Esophagus muscularis mucosa (tissue), 4 donors: ENCODE data around the gene ATXN10. TPM values are rescaled to one million over a fixed set of nuclear protein-coding genes. Genes with fewer than 3 reads are reported as not detected.

Experiments
- DNase-seq: peaks from one replicate; pipeline ENCODE4 v3.0.0-alpha.2; 2017; ENCODE audit errors: extremely low spot score
- H3K27ac ChIP-seq, 4 donors: fragments of 200-600 bp; sonication (generic); replicated peaks in 1 of 4; 1 replicate in 3 of 4; 2 replicates in 1 of 4; pipeline ENCODE4 v1.5.1; 2016 to 2019; ENCODE audit warnings: mild to moderate bottlenecking in 1 of 4
- H3K27me3 ChIP-seq, 4 donors: fragments of 200-600 bp; sonication (generic); one replicate each; pipeline versions ENCODE4 v1.5.1 to v1.6.0; 2016 to 2019
- H3K36me3 ChIP-seq, 4 donors: fragments of 200-600 bp; sonication (generic); one replicate each; pipeline ENCODE4 v1.5.1; 2016 to 2019
- H3K4me1 ChIP-seq, 4 donors: fragments of 200-600 bp; sonication (generic); one replicate each; pipeline ENCODE4 v1.5.1; 2016 to 2019
- H3K4me3 ChIP-seq, 4 donors: fragments of 200-600 bp; sonication (generic); 1 replicate in 2 of 4; 2 replicates in 2 of 4; pipeline ENCODE4 v1.5.1; 2016 to 2019; ENCODE audit warnings: mild to moderate bottlenecking in 4 of 4, moderate library complexity in 1 of 4
- H3K9me3 ChIP-seq, 4 donors: fragments of 200-600 bp; sonication (generic); 1 replicate in 3 of 4; 2 replicates in 1 of 4; pipeline ENCODE4 v1.5.1; 2016 to 2019
- EP300 ChIP-seq: sonication (generic); formaldehyde crosslinking; IDR thresholded peaks from one replicate; pipeline ENCODE4 v1.6.1; 2017; ENCODE audit warnings: antibody characterized with exemption
- POLR2A ChIP-seq: fragments of 450-650 bp; IDR thresholded peaks from one replicate; pipeline ENCODE4 v1.6.1; 2017; ENCODE audit warnings: antibody characterized with exemption, moderate library complexity, mild to moderate bottlenecking, low read depth
- POLR2AphosphoS5 ChIP-seq, 2 donors: sonication (generic); formaldehyde crosslinking; IDR thresholded peaks; one replicate each; pipeline ENCODE4 v1.6.1; 2017; ENCODE audit warnings: antibody characterized with exemption in 2 of 2
- WGBS: methylation state at CpG from one replicate; pipeline ENCODE4 v1.1.5; 2018; 5-methylcytosine and 5-hydroxymethylcytosine counted together
- intact Hi-C: fragments of 100-400 bp; cut with DNase I; formaldehyde crosslinking; loops from one replicate; pipeline ENCODE4 v1.15.1; 2023
- total RNA-seq, 4 donors: library from RNA; depleted of rRNA; stranded (reverse); fragments of >200 nt; gene quantifications; one replicate each; pipeline versions ENCODE4 v1.1.0 to v1.2.1, GENCODE V29; 2016
- TF ChIP-seq, protein P1 (sequence below), 3 experiments: fragments of 200-600 bp in 2 of 3; fragments of 450-650 bp in 1 of 3; sonication (generic) in 2 of 3; IDR thresholded peaks; one replicate each; pipeline ENCODE4 v1.5.1; 2017 to 2019; ENCODE audit warnings: antibody characterized with exemption in 3 of 3, mild to moderate bottlenecking in 2 of 3, moderate library complexity in 1 of 3

Gene ATXN10
- total RNA-seq, 4 donors from 2014 or later: 67.5 to 126 (median 91.2) TPM

DNA sequence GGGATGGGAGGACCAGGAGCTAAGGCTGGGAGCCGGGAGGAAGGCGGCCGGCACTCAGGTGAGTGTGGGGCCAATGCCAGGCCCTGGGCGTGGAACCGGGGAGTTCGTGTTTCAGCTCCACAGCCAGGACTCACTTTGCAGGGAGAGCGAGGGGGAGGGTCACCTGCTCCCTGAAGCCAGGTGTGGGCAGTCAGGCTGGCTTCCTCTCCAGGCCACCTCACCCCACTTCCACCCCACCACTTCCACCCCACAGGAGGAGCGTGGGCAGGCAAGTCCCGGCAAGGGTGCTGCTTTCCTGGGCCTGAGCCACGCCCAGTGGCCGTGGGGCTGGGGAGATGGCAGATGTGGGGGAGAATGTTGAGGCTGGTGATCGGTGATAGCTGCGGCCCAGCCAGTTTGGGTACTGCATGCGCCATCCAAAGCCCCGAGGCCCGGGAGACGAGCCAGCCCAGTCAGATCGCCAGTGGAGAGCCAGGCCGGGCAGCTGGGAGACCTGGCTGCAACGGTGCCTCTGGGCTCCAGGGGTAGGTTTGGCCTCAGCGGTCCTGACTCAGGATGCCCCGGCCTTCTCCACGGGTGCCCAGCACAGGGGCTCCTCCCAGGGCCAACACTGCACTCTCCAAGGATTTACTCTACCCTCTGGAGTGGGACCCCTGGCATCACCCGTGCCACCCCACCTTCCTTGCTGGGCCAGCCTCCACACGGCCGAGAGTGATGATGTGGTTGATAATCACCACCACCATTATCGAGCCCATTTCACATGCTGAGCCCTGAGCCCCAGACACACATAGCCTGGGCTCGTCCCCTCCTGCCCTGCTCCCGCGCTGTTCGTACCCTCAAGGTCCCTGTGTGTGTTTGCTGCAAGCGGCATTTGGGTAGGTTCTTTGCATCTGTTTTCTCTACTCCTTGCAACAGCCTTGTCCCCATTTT is 211.5 kb downstream of the ATXN10 start:
- WGBS: 84% methylated on average over 23 of the region's 32 CpGs
- no peak overlapping the region for H3K27ac ChIP-seq
- intact Hi-C loops: no loop called here
- H3K9me3 ChIP-seq: no peaks in the 10 kb centered on the region
- H3K36me3 ChIP-seq: no peaks in the 10 kb centered on the region
- no peak overlapping the region for H3K4me3 ChIP-seq
- no peak for DNase-seq
- TF ChIP-seq EP300 (no peak), POLR2AphosphoS5 (IDR thresholded peaks at IDR 0.05) (no peak), POLR2A (no peak)
- TF ChIP-seq, protein P1, sequence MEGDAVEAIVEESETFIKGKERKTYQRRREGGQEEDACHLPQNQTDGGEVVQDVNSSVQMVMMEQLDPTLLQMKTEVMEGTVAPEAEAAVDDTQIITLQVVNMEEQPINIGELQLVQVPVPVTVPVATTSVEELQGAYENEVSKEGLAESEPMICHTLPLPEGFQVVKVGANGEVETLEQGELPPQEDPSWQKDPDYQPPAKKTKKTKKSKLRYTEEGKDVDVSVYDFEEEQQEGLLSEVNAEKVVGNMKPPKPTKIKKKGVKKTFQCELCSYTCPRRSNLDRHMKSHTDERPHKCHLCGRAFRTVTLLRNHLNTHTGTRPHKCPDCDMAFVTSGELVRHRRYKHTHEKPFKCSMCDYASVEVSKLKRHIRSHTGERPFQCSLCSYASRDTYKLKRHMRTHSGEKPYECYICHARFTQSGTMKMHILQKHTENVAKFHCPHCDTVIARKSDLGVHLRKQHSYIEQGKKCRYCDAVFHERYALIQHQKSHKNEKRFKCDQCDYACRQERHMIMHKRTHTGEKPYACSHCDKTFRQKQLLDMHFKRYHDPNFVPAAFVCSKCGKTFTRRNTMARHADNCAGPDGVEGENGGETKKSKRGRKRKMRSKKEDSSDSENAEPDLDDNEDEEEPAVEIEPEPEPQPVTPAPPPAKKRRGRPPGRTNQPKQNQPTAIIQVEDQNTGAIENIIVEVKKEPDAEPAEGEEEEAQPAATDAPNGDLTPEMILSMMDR (IDR thresholded peaks at IDR 0.05): no peak
- H3K4me1 ChIP-seq: peaks cover 10 to 18% (median 14%) of the 10 kb centered on the region in 4 donors
- peaks cover 0 to 95% (median 4%) of the 10 kb centered on the region in 4 donors for H3K27me3 ChIP-seq

DNA sequence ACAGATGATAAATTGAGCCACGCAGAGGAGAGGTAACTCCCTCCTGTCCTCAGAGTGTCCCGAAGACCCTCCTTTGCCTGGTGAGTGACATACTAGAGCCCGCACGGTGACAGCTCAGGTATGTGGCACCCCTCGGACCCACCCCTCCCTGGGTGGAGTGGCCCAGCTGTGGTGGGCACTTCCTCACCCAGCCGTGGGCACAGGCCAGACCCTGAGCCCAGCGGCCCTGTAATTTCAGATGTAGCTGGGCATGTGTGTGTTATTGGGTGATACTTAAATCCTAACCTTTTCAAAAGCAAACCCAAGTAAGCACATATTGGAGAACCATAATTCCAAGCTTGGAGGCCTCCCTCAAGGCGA is 212.2 kb downstream of the ATXN10 start:
- no peak for DNase-seq
- H3K27ac ChIP-seq: no peak overlapping the region
- H3K36me3 ChIP-seq: no peaks in the 10 kb centered on the region
- intact Hi-C loops: no loop called here
- no peaks in the 10 kb centered on the region for H3K9me3 ChIP-seq
- 92% methylated on average over 8 of the region's 8 CpGs for WGBS
- H3K4me1 ChIP-seq: peaks cover 10 to 18% (median 14%) of the 10 kb centered on the region in 4 donors
- TF ChIP-seq POLR2A (no peak), EP300 (no peak)
- TF ChIP-seq, protein P1 (IDR thresholded peaks at IDR 0.05): no peak
- no peak overlapping the region for H3K4me3 ChIP-seq
- H3K27me3 ChIP-seq: peaks cover 0 to 95% (median 4%) of the 10 kb centered on the region in 4 donors

DNA sequence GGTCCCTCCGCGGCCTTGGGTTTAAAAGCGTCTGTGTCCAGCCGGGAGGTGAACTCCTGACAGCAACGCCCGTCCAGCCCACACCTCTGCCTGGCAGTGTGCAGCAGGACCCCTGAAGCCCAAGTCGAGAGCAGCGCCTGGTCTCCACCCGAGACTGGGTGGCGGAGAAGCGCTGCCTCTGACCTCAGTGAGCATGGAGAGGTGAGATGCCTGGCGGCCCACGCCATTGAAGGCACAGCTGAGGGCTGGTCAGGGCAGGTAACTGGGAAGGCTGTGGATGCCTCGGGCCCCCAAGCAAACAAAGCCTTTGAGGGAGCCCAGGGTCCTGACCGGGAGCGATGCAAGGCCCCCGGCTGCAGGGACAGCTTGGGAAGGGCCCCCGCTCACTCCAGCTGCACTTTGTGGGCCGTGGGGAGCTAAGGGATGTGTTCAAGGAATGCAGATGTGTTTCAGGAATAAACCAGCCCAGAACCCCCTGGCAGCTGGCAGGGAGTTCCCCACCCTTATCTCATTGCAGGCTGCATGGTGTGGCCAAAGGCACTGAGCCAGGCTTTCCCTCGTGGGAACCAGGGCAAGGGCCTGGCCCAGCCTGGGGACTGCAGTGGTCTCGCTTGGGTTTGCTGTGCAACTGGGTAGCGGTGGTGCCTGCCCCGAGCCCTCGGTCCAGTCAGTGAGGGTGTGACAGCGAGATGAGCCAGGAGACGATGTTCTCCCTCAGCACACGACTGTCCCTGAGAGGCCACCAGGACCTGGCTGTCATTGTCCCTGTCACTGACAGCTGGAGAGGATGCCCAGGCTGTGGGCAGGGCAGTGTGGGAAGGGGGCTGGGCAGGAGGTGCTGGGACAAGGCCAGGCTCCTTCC is 212.8 kb downstream of the ATXN10 start:
- H3K27me3 ChIP-seq: peaks cover 0 to 95% (median 7%) of the 10 kb centered on the region in 4 donors
- no peak for DNase-seq
- H3K27ac ChIP-seq: no peak overlapping the region
- TF ChIP-seq POLR2A: no peak
- no peak for TF ChIP-seq EP300
- TF ChIP-seq POLR2AphosphoS5 (IDR thresholded peaks at IDR 0.05): no peak
- TF ChIP-seq, protein P1 (IDR thresholded peaks at IDR 0.05): no peak
- H3K9me3 ChIP-seq: no peaks in the 10 kb centered on the region
- no peaks in the 10 kb centered on the region for H3K36me3 ChIP-seq
- intact Hi-C loops: no loop called here
- H3K4me1 ChIP-seq: peaks cover 11 to 19% (median 15%) of the 10 kb centered on the region in 4 donors
- H3K4me3 ChIP-seq: no peak overlapping the region
- 72% methylated on average over 8 of the region's 27 CpGs for WGBS

DNA sequence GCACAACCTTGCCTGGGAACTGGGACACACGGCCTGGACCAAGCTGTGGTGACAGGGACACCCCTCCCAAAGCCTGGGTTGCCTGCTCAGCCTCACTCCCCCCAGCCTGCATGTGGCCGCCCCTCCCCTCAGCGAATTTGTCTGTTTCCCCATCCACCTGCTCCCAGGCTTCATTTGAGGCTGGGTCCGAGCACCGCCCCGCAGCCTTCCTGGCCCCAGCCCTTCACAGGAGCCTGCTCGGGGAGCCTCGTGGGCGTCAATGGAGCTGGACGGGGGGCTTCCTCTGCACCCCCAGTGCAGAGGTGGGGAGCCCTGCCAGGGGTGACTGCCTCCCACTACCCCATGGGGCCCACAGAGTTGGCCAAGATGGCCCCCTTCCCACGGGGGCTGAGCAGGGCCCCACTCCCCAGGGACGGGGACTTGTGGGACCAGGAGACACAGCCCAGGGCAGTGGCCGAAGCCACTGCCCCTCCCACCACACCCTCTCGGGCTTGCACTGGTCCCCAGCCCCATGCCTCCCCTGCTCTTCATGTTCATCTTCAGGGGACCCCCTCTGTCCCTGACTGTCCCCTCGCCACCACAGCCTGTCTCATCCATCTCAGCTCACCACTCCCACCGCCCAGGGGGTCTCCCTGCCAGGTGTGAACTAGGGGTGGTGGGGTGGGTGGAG is 213.7 kb downstream of the ATXN10 start:
- H3K36me3 ChIP-seq: no peaks in the 10 kb centered on the region
- TF ChIP-seq, protein P1 (IDR thresholded peaks at IDR 0.05): no peak
- no peak for TF ChIP-seq EP300
- TF ChIP-seq POLR2AphosphoS5 (IDR thresholded peaks at IDR 0.05): no peak
- TF ChIP-seq POLR2A: no peak
- 89% methylated on average over 11 of the region's 16 CpGs for WGBS
- DNase-seq: no peak
- H3K27ac ChIP-seq: no peak overlapping the region
- peaks cover 0 to 94% (median 14%) of the 10 kb centered on the region in 4 donors for H3K27me3 ChIP-seq
- intact Hi-C loops: no loop called here
- H3K4me3 ChIP-seq: no peak overlapping the region
- peaks cover 4 to 21% (median 18%) of the 10 kb centered on the region in 4 donors for H3K4me1 ChIP-seq
- H3K9me3 ChIP-seq: no peaks in the 10 kb centered on the region
